ENCODE measurements around the gene PURA.

DNA sequence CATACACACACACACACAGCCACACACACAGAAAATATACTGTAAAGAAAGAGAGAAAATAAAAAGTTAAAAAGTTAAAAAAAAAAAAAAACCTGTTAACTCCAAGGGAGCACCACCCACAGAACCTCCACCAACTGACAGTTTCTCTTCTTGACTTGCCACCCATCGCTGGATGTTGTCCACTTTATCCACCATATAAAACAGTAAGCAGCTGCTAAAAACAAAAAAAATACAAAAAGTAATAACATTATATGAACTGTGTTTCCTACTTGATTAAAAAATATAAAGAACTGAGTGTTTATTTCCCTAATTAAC, 1.2 kb downstream of the PURA start:
- TF ChIP-seq ZNF384 (IDR thresholded peaks at IDR 0.05) = no peak
- no peak for TF ChIP-seq FOXK2 (IDR thresholded peaks at IDR 0.05)

Data from HEK293T (cell line).